IMR-90 (cell line): ENCODE results near the gene SMARCD2. TPM values are rescaled to one million over a fixed set of nuclear protein-coding genes. Genes with fewer than 3 reads are reported as not detected.
A peak's percentile ranks its signal among the peaks of the same experiment; 100 is the strongest.

Source experiments
- ATAC-seq: fragments of 200-7000 bp; cut with Tn5 transposase; 2 replicates; pipeline ENCODE4 v1.9.1; 2020; ENCODE audit warnings: low read depth, mild to moderate bottlenecking, moderate library complexity
- BruUV-seq: library from RNA; stranded (reverse); fragments of 400-500 nt; replicated peaks from 2 replicates; lab custom pipeline; 2021; lab: Mats Ljungman, UMichigan
- CTCF ChIA-PET: fragments of 300-600 bp; formaldehyde crosslinking; extraction: SDS; loops from one replicate; lab custom pipeline; 2021; ENCODE audit warnings: antibody characterized with exemption; lab: Yijun Ruan, JAX
- POLR2A ChIA-PET: fragments of 300-600 bp; sonication (Branson Sonifier 250); formaldehyde crosslinking; loops from one replicate; lab custom pipeline; 2022; ENCODE audit warnings: antibody characterized with exemption; ENCODE audit not compliant: unreplicated experiment; lab: Charles Lee
- DNase-seq: peaks from one replicate; pipeline ENCODE4 v3.0.0; 2013
- H2AFZ ChIP-seq: replicated peaks from 2 replicates; pipeline ENCODE3; 2013; ENCODE audit warnings: low read length, mild to moderate bottlenecking; ENCODE audit not compliant: poor library complexity
- H2AK5ac ChIP-seq: 2 replicates; pipeline ENCODE4 v1.6.1; 2013; ENCODE audit warnings: low read depth, low read length, inconsistent platforms
- H2AK9ac ChIP-seq: replicated peaks from 2 replicates; pipeline ENCODE3; 2013; ENCODE audit warnings: mild to moderate bottlenecking, low read depth, low read length, moderate library complexity; ENCODE audit not compliant: poor library complexity
- H2BK120ac ChIP-seq: 2 replicates; pipeline ENCODE4 v1.6.1; 2013; ENCODE audit warnings: low read depth, low read length, inconsistent platforms
- H2BK15ac ChIP-seq: 3 replicates; pipeline ENCODE4 v1.6.1; 2013; ENCODE audit warnings: low read depth, low read length, inconsistent platforms
- H2BK20ac ChIP-seq: 2 replicates; pipeline ENCODE4 v1.6.1; 2013; ENCODE audit warnings: low read depth, mild to moderate bottlenecking, inconsistent platforms, low read length, moderate library complexity
- H2BK5ac ChIP-seq: 2 replicates; pipeline ENCODE4 v1.6.1; 2013; ENCODE audit warnings: mild to moderate bottlenecking, low read depth, low read length, inconsistent platforms; ENCODE audit not compliant: poor library complexity, severe bottlenecking
- H3K14ac ChIP-seq: replicated peaks from 2 replicates; pipeline ENCODE4 v1.6.1; 2013; ENCODE audit warnings: low read depth, low read length, inconsistent platforms
- H3K18ac ChIP-seq: 2 replicates; pipeline ENCODE4 v1.6.1; 2013; ENCODE audit warnings: low read depth, low read length, control low read depth
- H3K23ac ChIP-seq: 2 replicates; pipeline ENCODE4 v1.6.1; 2013; ENCODE audit warnings: low read depth, low read length, inconsistent platforms
- H3K27ac ChIP-seq: 2 replicates; pipeline ENCODE4 v1.5.1; 2013; ENCODE audit warnings: mild to moderate bottlenecking, control low read depth, low read length; ENCODE audit not compliant: insufficient read depth
- H3K27me3 ChIP-seq: 2 replicates; pipeline ENCODE4 v1.6.1; 2013; ENCODE audit warnings: low read length; ENCODE audit not compliant: control insufficient read depth, insufficient read depth
- H3K36me3 ChIP-seq: 2 replicates; pipeline ENCODE4 v1.6.1; 2013; ENCODE audit warnings: low read length, mixed read lengths; ENCODE audit not compliant: control insufficient read depth, insufficient read depth
- H3K4ac ChIP-seq: 2 replicates; pipeline ENCODE4 v1.6.1; 2013; ENCODE audit warnings: low read depth, low read length, inconsistent platforms
- H3K4me1 ChIP-seq: 2 replicates; pipeline ENCODE4 v1.6.1; 2013; ENCODE audit warnings: low read length, mixed read lengths; ENCODE audit not compliant: control insufficient read depth, insufficient read depth
- H3K4me2 ChIP-seq: 2 replicates; pipeline ENCODE4 v1.6.1; 2013; ENCODE audit warnings: low read depth, mild to moderate bottlenecking, control low read depth, low read length, moderate library complexity
- H3K4me3 ChIP-seq: 2 replicates; pipeline ENCODE4 v1.5.1; 2013; ENCODE audit warnings: low read depth, mild to moderate bottlenecking, control low read depth, low read length, moderate library complexity; ENCODE audit not compliant: insufficient read depth
- H3K56ac ChIP-seq: 2 replicates; pipeline ENCODE4 v1.6.1; 2013; ENCODE audit warnings: low read length, inconsistent platforms; ENCODE audit not compliant: insufficient read depth; ENCODE audit errors: extremely low read depth
- H3K79me1 ChIP-seq, 2 experiments: 2 replicates each; pipeline ENCODE4 v1.6.1; 2013; ENCODE audit warnings: low read length in 2 of 2, inconsistent platforms in 1 of 2, low read depth in 1 of 2
- H3K9ac ChIP-seq: 2 replicates; pipeline ENCODE4 v1.6.1; 2013; ENCODE audit warnings: low read depth, low read length, control low read depth
- H3K9me1 ChIP-seq: 2 replicates; pipeline ENCODE4 v1.6.1; 2013; ENCODE audit warnings: low read length, inconsistent platforms; ENCODE audit not compliant: insufficient read depth
- H3K9me3 ChIP-seq: 2 replicates; pipeline ENCODE4 v1.6.1; 2013; ENCODE audit warnings: low read length; ENCODE audit not compliant: control insufficient read depth, insufficient read depth
- H4K20me1 ChIP-seq: 2 replicates; pipeline ENCODE4 v1.6.1; 2013; ENCODE audit warnings: low read length, inconsistent platforms; ENCODE audit not compliant: insufficient read depth
- H4K5ac ChIP-seq: 2 replicates; pipeline ENCODE4 v1.6.1; 2013; ENCODE audit warnings: mild to moderate bottlenecking, low read depth, low read length, control low read depth
- H4K8ac ChIP-seq, 2 experiments: 2 replicates each; pipeline ENCODE4 v1.6.1; 2013; ENCODE audit warnings: low read depth in 2 of 2, low read length in 2 of 2, control low read depth in 1 of 2, inconsistent platforms in 1 of 2
- H4K91ac ChIP-seq: 2 replicates; pipeline ENCODE4 v1.6.1; 2013; ENCODE audit warnings: low read depth, low read length, inconsistent platforms; ENCODE audit not compliant: insufficient read depth
- BHLHE40 ChIP-seq: fragments of 150-350 bp; IDR thresholded peaks from 2 replicates; pipeline ENCODE4 v1.6.1; 2016; ENCODE audit warnings: mild to moderate bottlenecking, low read depth, low read length
- CHD1 ChIP-seq: IDR thresholded peaks from 2 replicates; pipeline ENCODE4 v1.6.1; 2012; ENCODE audit warnings: low read depth, low read length, improper control_type of control experiment
- CTCF ChIP-seq: conservative IDR thresholded peaks from 2 replicates; pipeline ENCODE4 v1.5.1; 2012; ENCODE audit warnings: mild to moderate bottlenecking, low read depth, low read length, improper control_type of control experiment
- MAZ ChIP-seq: IDR thresholded peaks from 2 replicates; pipeline ENCODE4 v1.6.1; 2012; ENCODE audit warnings: low read depth, mild to moderate bottlenecking, low read length, improper control_type of control experiment, moderate library complexity, borderline replicate concordance
- POLR2A ChIP-seq: IDR thresholded peaks from 2 replicates; pipeline ENCODE4 v1.6.1; 2012; ENCODE audit warnings: mild to moderate bottlenecking, low read depth, low read length
- RCOR1 ChIP-seq: IDR thresholded peaks from 2 replicates; pipeline ENCODE4 v1.6.1; 2012; ENCODE audit warnings: mild to moderate bottlenecking, low read length, improper control_type of control experiment; ENCODE audit not compliant: insufficient replicate concordance
- RFX5 ChIP-seq: IDR thresholded peaks from 2 replicates; pipeline ENCODE4 v1.8.0; 2012; ENCODE audit warnings: low read depth, mild to moderate bottlenecking, low read length, moderate library complexity
- USF2 ChIP-seq: fragments of 150-350 bp; IDR thresholded peaks from 2 replicates; pipeline ENCODE4 v1.6.1; 2017; ENCODE audit warnings: mild to moderate bottlenecking, antibody characterized with exemption, low read length, low read depth
- WGBS, 2 experiments: methylation state at CpG; one replicate each; pipeline versions ENCODE4 v1.1.5 to v1.1.7; 2013; ENCODE audit warnings: missing lambda C conversion rate in 2 of 2; ENCODE audit not compliant: insufficient read length in 1 of 2; ENCODE audit errors: extremely low coverage in 2 of 2; 5-methylcytosine and 5-hydroxymethylcytosine counted together
- dilution Hi-C: fragments of 300-500 bp; cut with HindIII; formaldehyde crosslinking; loops from one replicate; pipeline ENCODE4 v1.14.3; 2018; ENCODE audit warnings: low sequenced_read_pairs; ENCODE audit not compliant: unreplicated experiment
- in situ Hi-C: fragments of 300-500 bp; cut with MboI; formaldehyde crosslinking; loops from 3 replicates; pipeline ENCODE4 v1.14.3; 2019; ENCODE audit warnings: low sequenced_read_pairs, inconsistent platforms, mixed read lengths
- intact Hi-C: fragments of 100-400 bp; cut with micrococcal nuclease; formaldehyde crosslinking; loops from 2 replicates; pipeline ENCODE4 v1.10.0; 2022
- polyA plus RNA-seq, 3 experiments: library from polyadenylated mRNA; depleted of rRNA; stranded (reverse); fragments of >200 nt; gene quantifications; 2 replicates each; pipeline ENCODE4 v1.2.3, GENCODE V29; 2012; ENCODE audit warnings: low replicate concordance in 1 of 3
- total RNA-seq: library from RNA; depleted of rRNA; stranded (reverse); fragments of >200 nt; gene quantifications from 2 replicates; pipeline ENCODE4 v1.2.3, GENCODE V29; 2012

Gene SMARCD2
- total and polyA plus RNA-seq, 2 of the 4 experiments (the other 2 are of a cell fraction): 56.9 to 91.2 TPM

DNA sequence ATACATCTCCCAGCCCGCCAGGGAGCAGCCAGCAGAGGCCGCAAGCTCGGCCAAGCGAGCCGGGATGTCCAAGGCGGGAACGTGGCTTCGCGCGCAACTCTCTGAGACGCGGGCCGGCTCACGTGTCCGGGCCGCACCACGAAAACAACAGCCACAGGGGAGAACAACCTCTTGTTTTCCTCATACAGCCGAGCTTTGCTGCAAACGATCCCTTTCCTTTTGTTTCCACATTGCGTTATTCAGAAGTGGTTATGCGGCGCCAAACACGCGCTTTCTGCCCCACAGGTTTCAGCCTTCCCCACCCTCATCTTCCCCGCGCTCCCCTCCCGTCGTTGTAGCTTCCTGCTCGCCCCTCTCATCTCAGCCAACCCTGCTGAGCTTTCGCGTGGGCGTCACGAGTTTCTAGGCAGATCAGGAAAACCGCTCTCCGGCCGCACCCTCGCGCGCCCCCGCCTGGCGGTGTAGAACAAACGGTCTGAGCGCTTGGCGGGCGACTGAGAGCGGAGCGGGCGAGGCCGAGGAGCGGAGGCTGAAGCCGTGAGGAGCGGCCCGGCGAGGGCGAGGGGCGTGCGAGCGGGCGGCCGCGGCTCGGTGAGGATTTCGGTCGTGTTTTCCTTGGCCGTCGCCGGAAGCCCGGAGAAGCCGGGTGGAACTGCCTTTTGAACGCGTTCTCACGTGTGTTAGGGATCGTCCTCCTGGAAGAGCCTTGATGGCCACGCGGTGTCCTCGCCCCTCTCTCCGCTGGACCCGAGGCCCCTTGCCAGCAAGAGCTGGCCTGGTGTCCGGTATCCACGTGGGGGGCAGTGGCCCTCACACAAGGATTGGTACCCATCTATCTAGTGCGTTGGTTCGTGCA is 6.6 kb upstream of the SMARCD2 start:
- no peaks in the 10 kb centered on the region for H3K36me3 ChIP-seq
- peak overlapping the region; percentile 1 for H2AK9ac ChIP-seq
- ATAC-seq (peak; percentile 99), DNase-seq (peak; percentile 80)
- H3K27me3 ChIP-seq: peaks cover 6% of the 10 kb centered on the region; the same call in 1 of the 2 replicates
- peak overlapping the region; percentile 20; the same call in 1 of the 2 replicates for H3K23ac ChIP-seq
- peak overlapping the region; percentile 81 for H3K18ac ChIP-seq
- peak overlapping the region; percentile 92 for H4K5ac ChIP-seq
- H4K20me1 ChIP-seq: no peaks in the 10 kb centered on the region
- peak overlapping the region; percentile 83 for H2BK120ac ChIP-seq
- peak overlapping the region; percentile 86 for H4K91ac ChIP-seq
- H2BK5ac ChIP-seq: no peak overlapping the region
- dilution Hi-C loops: no loop called here
- no peak overlapping the region for H2BK20ac ChIP-seq
- H3K14ac ChIP-seq: no peak overlapping the region
- 0 out of 2 replicates have a peak, but pooled peaks cover 3% of the 10 kb centered on the region for H3K9me3 ChIP-seq
- in situ Hi-C loops: no loop called here
- peak overlapping the region; percentile 87 for H2AFZ ChIP-seq
- H3K9ac ChIP-seq: peak overlapping the region; percentile 53; the same call in 1 of the 2 replicates
- H2BK15ac ChIP-seq: peak overlapping the region; percentile 67; the same call in 1 of the 3 replicates
- peak overlapping the region; percentile 98 to 99 for H4K8ac ChIP-seq
- 30% methylated on average over 73 of the region's 82 CpGs; no CpG with 5 or more reads in 1 of the 2 experiments for WGBS, 2 experiments
- H3K56ac ChIP-seq: 0 out of 2 replicates have a peak overlapping the region, but pooled peaks have one; percentile 45
- H3K79me1 ChIP-seq: no peaks in the 10 kb centered on the region
- H3K4me2 ChIP-seq: peak overlapping the region; percentile 88
- ChIA-PET CTCF (interaction anchor here (0.6 to 1.0 kb wide), 4 partner anchors 11 to 126 kb away, joined by 3 to 6 read pairs (median 3); no protein-coding TSS in a partner anchor), POLR2A (no interaction called here)
- H3K9me1 ChIP-seq: no peaks in the 10 kb centered on the region
- H2AK5ac ChIP-seq: no peak overlapping the region
- peak overlapping the region; percentile 33 for H3K4me3 ChIP-seq
- peak; percentile 60 for TF ChIP-seq CTCF
- TF ChIP-seq RFX5: peak; percentile 97
- TF ChIP-seq BHLHE40: peak; percentile 95
- TF ChIP-seq MAZ: no peak; the same call in 1 of the 2 replicates
- TF ChIP-seq POLR2A: no peak
- TF ChIP-seq CHD1: peak; percentile 41; the same call in 1 of the 2 replicates
- peak; percentile 32 for TF ChIP-seq RCOR1
- TF ChIP-seq USF2: peak; percentile 89
- no TSS peak for BruUV-seq
- H3K4me1 ChIP-seq: no peaks in the 10 kb centered on the region
- intact Hi-C loops: no loop called here
- no peak overlapping the region for H3K27ac ChIP-seq
- peak overlapping the region; percentile 59; the same call in 1 of the 2 replicates for H3K4ac ChIP-seq
